Measurements from ENCODE around the gene GNG12. TPM values are rescaled to one million over a fixed set of nuclear protein-coding genes. Genes with fewer than 3 reads are reported as not detected.

GNG12 gene
- under 1 TPM; 0.05 TPM for total RNA-seq

DNA sequence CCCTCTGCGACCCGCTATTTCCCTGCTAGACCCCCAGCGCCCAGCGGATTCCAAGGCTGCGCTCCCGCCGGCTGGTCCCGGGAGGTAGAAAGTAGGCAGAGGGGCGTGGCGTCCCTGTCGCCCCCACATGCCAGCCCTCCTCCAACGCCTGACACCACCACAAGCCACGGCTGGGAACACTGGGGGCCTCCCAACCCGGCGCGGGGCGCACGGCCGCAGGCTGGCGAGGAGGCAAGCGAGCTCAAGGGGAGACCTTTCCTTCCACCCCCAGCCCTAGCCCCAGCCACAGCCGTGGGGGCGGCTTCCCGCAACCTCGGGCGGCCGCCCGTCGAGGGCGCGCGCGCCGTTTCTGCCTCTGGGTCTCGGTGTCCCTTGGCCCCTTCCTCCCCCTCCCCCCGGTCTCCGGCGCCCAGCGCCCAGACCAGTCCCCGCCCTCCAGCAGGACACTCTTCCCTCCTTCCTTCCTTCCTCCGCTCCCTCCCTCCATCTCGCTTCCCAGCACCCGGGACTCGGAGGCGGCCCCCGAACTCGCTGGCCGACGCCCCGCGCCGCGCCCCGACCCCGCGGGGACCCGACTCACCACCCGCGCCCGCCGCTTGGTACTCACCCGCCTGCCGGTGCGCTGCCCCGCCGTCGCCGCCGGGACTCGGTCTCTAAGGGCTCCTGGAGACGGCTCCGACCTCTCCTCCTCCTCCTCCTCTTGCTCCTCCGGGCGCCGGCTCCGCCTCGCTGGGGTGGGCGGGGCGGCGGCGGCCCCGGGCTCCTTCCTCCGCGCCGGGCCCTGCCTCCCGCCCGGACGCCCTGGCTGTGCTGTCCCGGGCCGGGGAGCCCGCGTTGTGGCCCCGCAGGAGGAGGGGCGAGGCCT is at the start of gene GNG12:
Gene GNG12 (minus strand): TSS at position 731 of the 865 bp plus-strand sequence. CDS start 125,781 bp downstream, outside the sequence.
- Mint-ChIP-seq H3K4me1 (peaks cover 16% of the 10 kb centered on the region), H3K27me3 (peaks cover 64% of the 10 kb centered on the region), H3K36me3 (ENCODE audit: low read depth) (no peaks in the 10 kb centered on the region), H3K9me3 (no peaks in the 10 kb centered on the region), H3K4me3 (peak within 1 kb of the TSS; percentile 47), H3K27ac (no peak within 1 kb of the TSS)
- no peak for DNase-seq
- POLR2A ChIA-PET: interaction anchor here (0.6 kb wide), 1 partner anchor 26 kb away, joined by 3 read pairs; no protein-coding TSS in a partner anchor
- CTCF ChIA-PET: no interaction called here

GRCh38 chr1:67882196-67882958 is 49.1 kb upstream of the GNG12 start:
- DNase-seq: no peak
- POLR2A ChIA-PET: no interaction called here
- no peak overlapping the region for H3K4me3 Mint-ChIP-seq
- H3K4me1 Mint-ChIP-seq: no peaks in the 10 kb centered on the region
- no peaks in the 10 kb centered on the region for H3K36me3 Mint-ChIP-seq (ENCODE audit: low read depth)
- peaks cover 5% of the 10 kb centered on the region for H3K27me3 Mint-ChIP-seq
- H3K27ac Mint-ChIP-seq: no peak overlapping the region
- no peaks in the 10 kb centered on the region for H3K9me3 Mint-ChIP-seq
- CTCF ChIA-PET: no interaction called here

- no peaks in the 10 kb centered on the region for H3K4me1 Mint-ChIP-seq
- ChIA-PET POLR2A (no interaction called here), CTCF (no interaction called here)
- H3K4me3 Mint-ChIP-seq: no peak overlapping the region
- no peaks in the 10 kb centered on the region for H3K36me3 Mint-ChIP-seq (ENCODE audit: low read depth)
- H3K9me3 Mint-ChIP-seq: no peaks in the 10 kb centered on the region
- no peak overlapping the region for H3K27ac Mint-ChIP-seq
- H3K27me3 Mint-ChIP-seq: peaks cover 5% of the 10 kb centered on the region
- no peak for DNase-seq
These were observed 46.9 kb upstream of the GNG12 start for GRCh38 chr1:67880056-67880601.

DNA sequence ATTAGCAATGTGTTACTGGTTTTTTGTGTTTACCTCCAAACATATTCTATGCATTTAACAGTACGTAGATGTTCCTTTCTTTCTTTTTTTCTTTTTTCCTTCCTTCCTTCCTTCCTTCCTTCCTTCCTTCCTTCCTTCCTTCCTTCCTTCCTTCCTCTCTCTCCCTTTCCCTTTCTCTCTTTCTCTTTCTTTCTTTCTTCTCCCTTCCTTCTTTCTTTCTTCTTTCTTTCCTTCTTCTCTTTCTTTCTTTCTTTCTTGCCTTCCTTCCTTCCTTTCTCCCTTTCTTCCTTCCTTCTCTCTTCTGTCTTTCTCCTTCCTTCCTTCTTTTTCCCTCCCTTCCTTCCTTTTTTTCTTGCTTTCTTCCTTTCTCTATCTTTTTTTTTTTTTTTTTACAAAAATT is 46.2 kb upstream of the GNG12 start:
- Mint-ChIP-seq H3K27ac (no peak overlapping the region), H3K4me3 (no peak overlapping the region), H3K4me1 (no peaks in the 10 kb centered on the region), H3K36me3 (ENCODE audit: low read depth) (no peaks in the 10 kb centered on the region), H3K9me3 (no peaks in the 10 kb centered on the region), H3K27me3 (peaks cover 2% of the 10 kb centered on the region)
- ChIA-PET CTCF (no interaction called here), POLR2A (no interaction called here)
- no peak for DNase-seq

DNA sequence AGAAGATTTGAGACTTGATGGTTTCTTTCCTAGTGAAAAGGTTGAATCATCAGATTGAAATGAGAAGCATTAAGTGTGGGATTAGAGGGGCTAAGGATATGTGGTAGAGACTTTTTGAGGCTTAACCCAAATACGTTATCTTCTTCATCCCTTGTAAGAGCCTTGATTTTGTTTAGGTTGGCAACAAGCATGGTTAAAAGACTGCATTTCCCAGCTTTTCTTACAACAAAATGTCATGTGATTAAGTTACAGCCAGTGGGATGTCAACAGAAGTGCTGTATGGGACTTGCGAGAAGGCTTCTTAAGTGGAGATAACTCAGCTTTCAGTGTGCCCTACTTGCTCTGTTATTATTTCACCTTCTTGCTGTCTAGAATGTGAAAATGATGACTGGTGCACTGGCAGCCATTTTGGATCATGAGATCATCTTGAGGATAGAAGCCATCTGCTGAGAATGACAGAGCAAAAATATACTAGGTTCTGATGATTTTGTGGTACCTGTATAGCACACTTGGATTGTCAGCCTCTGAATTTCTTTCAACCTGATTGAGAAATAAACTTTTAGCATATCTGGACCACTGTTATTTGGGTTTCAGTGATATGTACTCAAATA is 41.3 kb upstream of the GNG12 start:
- ChIA-PET CTCF (no interaction called here), POLR2A (no interaction called here)
- Mint-ChIP-seq H3K9me3 (no peaks in the 10 kb centered on the region), H3K27me3 (peaks cover 2% of the 10 kb centered on the region), H3K4me3 (no peak overlapping the region), H3K27ac (no peak overlapping the region), H3K4me1 (no peaks in the 10 kb centered on the region), H3K36me3 (ENCODE audit: low read depth) (no peaks in the 10 kb centered on the region)
- DNase-seq: no peak

DNA sequence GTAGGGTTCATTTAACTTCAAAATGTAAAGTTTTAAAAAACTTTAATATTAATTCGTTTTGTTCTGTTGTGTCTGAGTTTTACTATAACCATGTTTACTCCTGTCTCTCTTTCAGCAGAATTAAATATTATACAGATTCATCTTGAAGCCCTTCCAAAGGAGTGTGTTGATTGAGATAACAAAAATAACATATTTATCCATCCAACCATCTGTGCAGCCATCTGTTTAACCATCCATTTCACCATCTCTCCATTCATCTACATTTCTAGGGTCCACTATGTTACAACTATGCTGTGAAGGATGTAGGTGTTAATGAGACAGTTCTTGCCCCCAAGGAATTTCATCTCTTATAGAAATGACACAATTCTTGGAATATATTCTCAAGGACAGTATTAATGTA is 36.0 kb upstream of the GNG12 start:
- POLR2A ChIA-PET: no interaction called here

DNA sequence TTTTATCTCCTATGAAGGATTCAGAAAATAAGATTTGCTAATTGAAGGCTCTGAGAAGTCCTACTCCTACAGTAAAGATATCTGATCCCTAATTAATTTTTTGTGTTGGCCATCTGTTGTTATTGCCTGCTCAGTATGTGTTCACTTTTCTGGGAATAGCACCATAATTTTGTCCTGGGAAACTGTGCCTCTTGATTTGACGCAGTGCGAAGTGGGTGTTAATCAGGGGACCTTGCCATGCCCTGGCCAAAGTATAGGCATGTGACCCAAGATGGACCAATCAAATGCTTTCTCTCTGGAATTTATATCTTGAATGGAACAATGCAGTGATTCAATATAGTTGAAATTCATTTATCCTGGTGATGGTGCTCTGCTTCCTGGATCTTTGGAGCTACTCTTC is 30.4 kb upstream of the GNG12 start:
- Mint-ChIP-seq H3K4me3 (no peak overlapping the region), H3K4me1 (no peaks in the 10 kb centered on the region), H3K27me3 (peaks cover 5% of the 10 kb centered on the region), H3K36me3 (ENCODE audit: low read depth) (no peaks in the 10 kb centered on the region), H3K27ac (no peak overlapping the region), H3K9me3 (no peaks in the 10 kb centered on the region)
- no peak for DNase-seq
- ChIA-PET CTCF (no interaction called here), POLR2A (no interaction called here)

More for the DNA sequence above, 36.0 kb upstream of the GNG12 start:
- Mint-ChIP-seq H3K36me3 (ENCODE audit: low read depth) (no peaks in the 10 kb centered on the region), H3K4me1 (no peaks in the 10 kb centered on the region), H3K4me3 (no peak overlapping the region), H3K27me3 (peaks cover 5% of the 10 kb centered on the region), H3K27ac (no peak overlapping the region), H3K9me3 (no peaks in the 10 kb centered on the region)
- no peak for DNase-seq
- CTCF ChIA-PET: no interaction called here

DNA sequence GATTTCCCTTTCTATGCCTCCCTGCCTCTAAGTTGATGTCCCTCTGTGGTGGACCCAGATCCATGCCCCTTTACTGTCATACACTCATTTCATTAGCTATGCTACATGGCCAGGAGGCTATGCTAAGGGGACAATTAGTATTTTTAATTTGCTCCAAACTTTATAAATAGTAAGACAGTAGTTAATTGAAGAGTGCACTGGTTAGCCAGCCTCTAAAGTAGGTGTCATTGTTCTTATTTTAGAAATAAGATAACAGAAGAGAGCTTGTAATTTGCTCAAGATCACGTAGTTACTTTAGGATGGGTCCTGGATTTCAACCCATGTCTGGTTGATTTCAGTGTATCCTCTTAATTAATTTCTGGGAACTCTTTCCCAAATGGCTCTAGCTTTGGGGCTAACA is 29.4 kb upstream of the GNG12 start:
- CTCF ChIA-PET: no interaction called here
- DNase-seq: no peak
- no peaks in the 10 kb centered on the region for H3K36me3 Mint-ChIP-seq (ENCODE audit: low read depth)
- no peak overlapping the region for H3K4me3 Mint-ChIP-seq
- POLR2A ChIA-PET: no interaction called here
- H3K27me3 Mint-ChIP-seq: peaks cover 4% of the 10 kb centered on the region
- no peak overlapping the region for H3K27ac Mint-ChIP-seq
- no peaks in the 10 kb centered on the region for H3K9me3 Mint-ChIP-seq
- no peaks in the 10 kb centered on the region for H3K4me1 Mint-ChIP-seq

GRCh38 chr1:67861856-67862516 is 28.7 kb upstream of the GNG12 start:
- Mint-ChIP-seq H3K27ac (no peak overlapping the region), H3K36me3 (ENCODE audit: low read depth) (no peaks in the 10 kb centered on the region), H3K4me3 (no peak overlapping the region), H3K9me3 (no peaks in the 10 kb centered on the region), H3K4me1 (no peaks in the 10 kb centered on the region), H3K27me3 (peaks cover 4% of the 10 kb centered on the region)
- ChIA-PET POLR2A (no interaction called here), CTCF (no interaction called here)
- no peak for DNase-seq

GRCh38 chr1:67860776-67861175 is 27.5 kb upstream of the GNG12 start:
- no peaks in the 10 kb centered on the region for H3K4me1 Mint-ChIP-seq
- H3K9me3 Mint-ChIP-seq: no peaks in the 10 kb centered on the region
- POLR2A ChIA-PET: no interaction called here
- H3K27me3 Mint-ChIP-seq: peaks cover 4% of the 10 kb centered on the region
- no peak overlapping the region for H3K27ac Mint-ChIP-seq
- no peak for DNase-seq
- CTCF ChIA-PET: no interaction called here
- H3K36me3 Mint-ChIP-seq (ENCODE audit: low read depth): no peaks in the 10 kb centered on the region
- no peak overlapping the region for H3K4me3 Mint-ChIP-seq

GRCh38 chr1:67856921-67857320 is 23.7 kb upstream of the GNG12 start:
- CTCF ChIA-PET: no interaction called here
- H3K27ac Mint-ChIP-seq: no peak overlapping the region
- no peaks in the 10 kb centered on the region for H3K36me3 Mint-ChIP-seq (ENCODE audit: low read depth)
- peaks cover 8% of the 10 kb centered on the region for H3K27me3 Mint-ChIP-seq
- no peak overlapping the region for H3K4me3 Mint-ChIP-seq
- no peak for DNase-seq
- H3K4me1 Mint-ChIP-seq: no peaks in the 10 kb centered on the region
- no peaks in the 10 kb centered on the region for H3K9me3 Mint-ChIP-seq
- POLR2A ChIA-PET: no interaction called here

DNA sequence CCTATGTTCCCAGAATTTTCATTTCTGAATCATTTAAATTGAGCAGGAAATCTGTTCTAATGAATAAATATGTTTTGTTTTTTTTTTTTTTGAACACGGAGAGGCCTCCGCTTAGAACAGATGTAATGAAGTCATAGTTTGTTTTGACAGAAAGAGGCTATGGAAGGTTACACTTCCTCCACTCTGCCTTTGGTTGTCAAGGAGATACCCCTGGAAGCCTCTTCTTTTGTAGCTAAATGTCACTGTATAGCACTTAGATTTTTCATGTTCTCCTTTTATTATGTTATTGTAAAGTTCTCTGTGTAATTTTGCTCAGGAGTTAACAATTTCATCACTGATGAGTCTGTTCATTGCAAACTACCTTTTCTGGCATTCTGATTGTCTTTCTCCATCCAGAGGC is 22.7 kb upstream of the GNG12 start:
- no peaks in the 10 kb centered on the region for H3K4me1 Mint-ChIP-seq
- no peak overlapping the region for H3K4me3 Mint-ChIP-seq
- peaks cover 8% of the 10 kb centered on the region for H3K27me3 Mint-ChIP-seq
- no peak for DNase-seq
- H3K27ac Mint-ChIP-seq: no peak overlapping the region
- ChIA-PET CTCF (no interaction called here), POLR2A (interaction anchor here (0.6 kb wide), 1 partner anchor 10 kb away, joined by 3 read pairs; no protein-coding TSS in a partner anchor)
- H3K9me3 Mint-ChIP-seq: no peaks in the 10 kb centered on the region
- H3K36me3 Mint-ChIP-seq (ENCODE audit: low read depth): no peaks in the 10 kb centered on the region

DNA sequence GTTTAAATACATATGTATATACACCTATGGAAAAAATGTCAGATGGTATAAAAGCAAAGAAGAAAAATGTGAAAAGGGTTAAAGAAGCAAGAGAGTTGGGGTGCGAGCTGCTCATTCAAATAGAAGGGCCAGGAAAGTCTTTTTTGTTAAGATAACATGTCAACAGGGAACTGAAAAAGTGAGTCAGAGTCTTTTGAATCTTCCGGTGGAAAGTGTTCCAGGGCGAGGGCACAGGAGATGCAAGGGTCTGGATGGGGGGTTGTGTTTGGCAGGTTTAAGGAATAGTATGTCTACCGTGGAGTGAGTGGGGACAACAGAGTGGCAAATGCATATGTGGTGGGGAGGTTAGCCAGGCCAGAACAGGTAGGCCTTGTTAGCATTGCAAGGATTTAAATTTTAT is 22.2 kb upstream of the GNG12 start:
- no peak overlapping the region for H3K27ac Mint-ChIP-seq
- no peaks in the 10 kb centered on the region for H3K9me3 Mint-ChIP-seq
- H3K27me3 Mint-ChIP-seq: peaks cover 8% of the 10 kb centered on the region
- no peak for DNase-seq
- ChIA-PET POLR2A (no interaction called here), CTCF (no interaction called here)
- H3K4me1 Mint-ChIP-seq: no peaks in the 10 kb centered on the region
- H3K4me3 Mint-ChIP-seq: no peak overlapping the region
- H3K36me3 Mint-ChIP-seq (ENCODE audit: low read depth): no peaks in the 10 kb centered on the region
